ENCODE measurements around the gene FAM163B.
"Not testable (repeated sequence)": the region's sequence is repeated elsewhere in the genome, so short reads cannot be mapped to it uniquely, and the experiment has no call there.

Gene FAM163B

GRCh38 chr9:133570691-133571080 is 38.5 kb downstream of the FAM163B start:
- WGBS = 74% methylated on average over 16 of the region's 16 CpGs
- Histone ChIP-seq H3K4me1 (ENCODE audit: insufficient read depth, low read length) (no peaks in the 10 kb centered on the region), H3K4me3 (ENCODE audit: low read length) (no peak overlapping the region), H3K36me3 (ENCODE audit: insufficient read depth, low read length) (no peaks in the 10 kb centered on the region), H3K27me3 (ENCODE audit: insufficient read depth, low read length) (no peaks in the 10 kb centered on the region), H3K9ac (ENCODE audit: low read depth, low read length) (no peak overlapping the region), H3K9me3 (ENCODE audit: insufficient read depth, low read depth, low read length) (no peaks in the 10 kb centered on the region), H3K27ac (ENCODE audit: low read depth, low read length) (no peak overlapping the region)

- Histone ChIP-seq H3K4me3 (ENCODE audit: low read length) (no peak overlapping the region), H3K36me3 (ENCODE audit: insufficient read depth, low read length) (no peaks in the 10 kb centered on the region), H3K27ac (ENCODE audit: low read depth, low read length) (no peak overlapping the region), H3K9me3 (ENCODE audit: insufficient read depth, low read depth, low read length) (no peaks in the 10 kb centered on the region), H3K4me1 (ENCODE audit: insufficient read depth, low read length) (0 out of 2 replicates have a peak, but pooled peaks cover 2% of the 10 kb centered on the region), H3K27me3 (ENCODE audit: insufficient read depth, low read length) (no peaks in the 10 kb centered on the region), H3K9ac (ENCODE audit: low read depth, low read length) (no peak overlapping the region)
- 72% methylated on average over 36 of the region's 36 CpGs for WGBS
Measured at GRCh38 chr9:133569891-133570690, 39.1 kb downstream of the FAM163B start.

GRCh38 chr9:133569121-133569785 is 39.9 kb downstream of the FAM163B start:
- no peak overlapping the region for H3K27ac ChIP-seq (ENCODE audit: low read depth, low read length)
- no peaks in the 10 kb centered on the region for H3K27me3 ChIP-seq (ENCODE audit: insufficient read depth, low read length)
- no peaks in the 10 kb centered on the region for H3K36me3 ChIP-seq (ENCODE audit: insufficient read depth, low read length)
- 94% methylated on average over 14 of the region's 14 CpGs for WGBS
- 0 out of 2 replicates have a peak, but pooled peaks cover 3% of the 10 kb centered on the region for H3K4me1 ChIP-seq (ENCODE audit: insufficient read depth, low read length)
- H3K9me3 ChIP-seq (ENCODE audit: insufficient read depth, low read depth, low read length) = no peaks in the 10 kb centered on the region
- no peak overlapping the region for H3K9ac ChIP-seq (ENCODE audit: low read depth, low read length)
- H3K4me3 ChIP-seq (ENCODE audit: low read length) = no peak overlapping the region

GRCh38 chr9:133568186-133568585 is 41.0 kb downstream of the FAM163B start:
- no peak overlapping the region for H3K4me3 ChIP-seq (ENCODE audit: low read length)
- WGBS = 93% methylated on average over 33 of the region's 33 CpGs
- H3K4me1 ChIP-seq (ENCODE audit: insufficient read depth, low read length) = 0 out of 2 replicates have a peak, but pooled peaks cover 3% of the 10 kb centered on the region
- H3K27ac ChIP-seq (ENCODE audit: low read depth, low read length) = no peak overlapping the region
- no peaks in the 10 kb centered on the region for H3K9me3 ChIP-seq (ENCODE audit: insufficient read depth, low read depth, low read length)
- no peaks in the 10 kb centered on the region for H3K36me3 ChIP-seq (ENCODE audit: insufficient read depth, low read length)
- H3K9ac ChIP-seq (ENCODE audit: low read depth, low read length) = no peak overlapping the region
- H3K27me3 ChIP-seq (ENCODE audit: insufficient read depth, low read length) = no peaks in the 10 kb centered on the region

- H3K9ac ChIP-seq (ENCODE audit: low read depth, low read length) = no peak overlapping the region
- H3K27me3 ChIP-seq (ENCODE audit: insufficient read depth, low read length) = no peaks in the 10 kb centered on the region
- H3K27ac ChIP-seq (ENCODE audit: low read depth, low read length) = no peak overlapping the region
- no peaks in the 10 kb centered on the region for H3K36me3 ChIP-seq (ENCODE audit: insufficient read depth, low read length)
- H3K4me3 ChIP-seq (ENCODE audit: low read length) = no peak overlapping the region
- no peaks in the 10 kb centered on the region for H3K9me3 ChIP-seq (ENCODE audit: insufficient read depth, low read depth, low read length)
- 94% methylated on average over 17 of the region's 17 CpGs for whole genome bisulfite sequencing
- H3K4me1 ChIP-seq (ENCODE audit: insufficient read depth, low read length) = 0 out of 2 replicates have a peak, but pooled peaks cover 3% of the 10 kb centered on the region
Measured at GRCh38 chr9:133566817-133567216, 42.4 kb downstream of the FAM163B start.

- no peak overlapping the region for H3K4me3 ChIP-seq (ENCODE audit: low read length)
- H3K9ac ChIP-seq (ENCODE audit: low read depth, low read length) = no peak overlapping the region
- H3K4me1 ChIP-seq (ENCODE audit: insufficient read depth, low read length) = 0 out of 2 replicates have a peak, but pooled peaks cover 3% of the 10 kb centered on the region
- no peaks in the 10 kb centered on the region for H3K9me3 ChIP-seq (ENCODE audit: insufficient read depth, low read depth, low read length)
- H3K27me3 ChIP-seq (ENCODE audit: insufficient read depth, low read length) = no peaks in the 10 kb centered on the region
- no peak overlapping the region for H3K27ac ChIP-seq (ENCODE audit: low read depth, low read length)
- H3K36me3 ChIP-seq (ENCODE audit: insufficient read depth, low read length) = no peaks in the 10 kb centered on the region
- WGBS = 88% methylated on average over 14 of the region's 14 CpGs
Measured at GRCh38 chr9:133566382-133566781, 42.8 kb downstream of the FAM163B start.

- 84% methylated on average over 11 of the region's 11 CpGs for WGBS
- no peaks in the 10 kb centered on the region for H3K9me3 ChIP-seq (ENCODE audit: insufficient read depth, low read depth, low read length)
- 0 out of 2 replicates have a peak, but pooled peaks cover 3% of the 10 kb centered on the region for H3K4me1 ChIP-seq (ENCODE audit: insufficient read depth, low read length)
- H3K4me3 ChIP-seq (ENCODE audit: low read length) = no peak overlapping the region
- H3K36me3 ChIP-seq (ENCODE audit: insufficient read depth, low read length) = no peaks in the 10 kb centered on the region
- no peaks in the 10 kb centered on the region for H3K27me3 ChIP-seq (ENCODE audit: insufficient read depth, low read length)
- H3K27ac ChIP-seq (ENCODE audit: low read depth, low read length) = no peak overlapping the region
- no peak overlapping the region for H3K9ac ChIP-seq (ENCODE audit: low read depth, low read length)
Measured at GRCh38 chr9:133564451-133565116, 44.6 kb downstream of the FAM163B start.

- not testable (repeated sequence) for H3K9ac ChIP-seq (ENCODE audit: low read depth, low read length); H3K27me3 ChIP-seq (ENCODE audit: insufficient read depth, low read length); H3K9me3 ChIP-seq (ENCODE audit: insufficient read depth, low read depth, low read length)
Measured at GRCh38 chr9:133563814-133564213, 45.4 kb downstream of the FAM163B start.

GRCh38 chr9:133563291-133563796 is 45.8 kb downstream of the FAM163B start:
- H3K9ac ChIP-seq (ENCODE audit: low read depth, low read length) = no peak overlapping the region
- H3K27ac ChIP-seq (ENCODE audit: low read depth, low read length) = no peak overlapping the region
- H3K4me3 ChIP-seq (ENCODE audit: low read length) = no peak overlapping the region
- no peaks in the 10 kb centered on the region for H3K27me3 ChIP-seq (ENCODE audit: insufficient read depth, low read length)
- no peaks in the 10 kb centered on the region for H3K9me3 ChIP-seq (ENCODE audit: insufficient read depth, low read depth, low read length)
- H3K36me3 ChIP-seq (ENCODE audit: insufficient read depth, low read length) = no peaks in the 10 kb centered on the region
- peaks cover 8% of the 10 kb centered on the region; the same call in 1 of the 2 replicates for H3K4me1 ChIP-seq (ENCODE audit: insufficient read depth, low read length)
- 65% methylated on average over 14 of the region's 14 CpGs for WGBS

More at GRCh38 chr9:133563814-133564213, 45.4 kb downstream of the FAM163B start:
- not testable (repeated sequence) for H3K4me3 ChIP-seq (ENCODE audit: low read length); H3K27ac ChIP-seq (ENCODE audit: low read depth, low read length); H3K4me1 ChIP-seq (ENCODE audit: insufficient read depth, low read length); H3K36me3 ChIP-seq (ENCODE audit: insufficient read depth, low read length)

GRCh38 chr9:133562611-133563290 is 46.4 kb downstream of the FAM163B start:
- no peak overlapping the region for H3K4me3 ChIP-seq (ENCODE audit: low read length)
- H3K9ac ChIP-seq (ENCODE audit: low read depth, low read length) = no peak overlapping the region
- no peak overlapping the region for H3K27ac ChIP-seq (ENCODE audit: low read depth, low read length)
- H3K4me1 ChIP-seq (ENCODE audit: insufficient read depth, low read length) = peaks cover 12% of the 10 kb centered on the region
- H3K9me3 ChIP-seq (ENCODE audit: insufficient read depth, low read depth, low read length) = no peaks in the 10 kb centered on the region
- 95% methylated on average over 54 of the region's 54 CpGs for WGBS
- H3K27me3 ChIP-seq (ENCODE audit: insufficient read depth, low read length) = no peaks in the 10 kb centered on the region
- H3K36me3 ChIP-seq (ENCODE audit: insufficient read depth, low read length) = no peaks in the 10 kb centered on the region
